ENCODE results near the gene TRIOBP. TPM values are rescaled to one million over a fixed set of nuclear protein-coding genes. Genes with fewer than 3 reads are reported as not detected.

The TRIOBP gene
- total and polyA plus RNA-seq, 2 donors (not counting 1 experiment from before 2014, with no cell fraction given) = 32.9 to 131 TPM

GRCh38 chr22:37790234-37790633, 93.4 kb downstream of the TRIOBP start:
- no peak for DNase-seq (ENCODE audit: low read depth in 2 of 2)
- H3K27me3 ChIP-seq (ENCODE audit: control insufficient read depth, insufficient read depth, low read length) = no peaks in the 10 kb centered on the region
- H3K79me2 ChIP-seq (ENCODE audit: control insufficient read depth, insufficient read depth, low read length) = no peaks in the 10 kb centered on the region
- no peak overlapping the region for H3K4me2 ChIP-seq (ENCODE audit: extremely low read depth, insufficient read depth, low read length)
- no peaks in the 10 kb centered on the region for H4K20me1 ChIP-seq (ENCODE audit: control insufficient read depth, extremely low read depth, insufficient read depth, low read length)
- no peaks in the 10 kb centered on the region for H3K9me3 ChIP-seq (ENCODE audit: control insufficient read depth, insufficient read depth, low read depth, low read length)
- H3K9ac ChIP-seq (ENCODE audit: insufficient read depth, low read length) = no peak overlapping the region
- H3K36me3 ChIP-seq (ENCODE audit: control insufficient read depth, insufficient read depth, low read length) = no peaks in the 10 kb centered on the region
- no peak overlapping the region for H2AFZ ChIP-seq (ENCODE audit: low read length)
- no peak overlapping the region for H3K27ac ChIP-seq (ENCODE audit: insufficient read depth, low read length)
- no peaks in the 10 kb centered on the region for H3K4me1 ChIP-seq (ENCODE audit: control insufficient read depth, extremely low read depth, insufficient read depth, low read length)
- no peak overlapping the region for H3K4me3 ChIP-seq (replicated peaks in 1 of 4; ENCODE audit: control extremely low read depth in 1 of 4, insufficient read depth in 1 of 4, low read depth in 3 of 4, low read length in 4 of 4)
- TF ChIP-seq EZH2 (IDR thresholded peaks at IDR 0.05; ENCODE audit: low read length, missing control alignments) = no peak
- TF ChIP-seq, protein P1, sequence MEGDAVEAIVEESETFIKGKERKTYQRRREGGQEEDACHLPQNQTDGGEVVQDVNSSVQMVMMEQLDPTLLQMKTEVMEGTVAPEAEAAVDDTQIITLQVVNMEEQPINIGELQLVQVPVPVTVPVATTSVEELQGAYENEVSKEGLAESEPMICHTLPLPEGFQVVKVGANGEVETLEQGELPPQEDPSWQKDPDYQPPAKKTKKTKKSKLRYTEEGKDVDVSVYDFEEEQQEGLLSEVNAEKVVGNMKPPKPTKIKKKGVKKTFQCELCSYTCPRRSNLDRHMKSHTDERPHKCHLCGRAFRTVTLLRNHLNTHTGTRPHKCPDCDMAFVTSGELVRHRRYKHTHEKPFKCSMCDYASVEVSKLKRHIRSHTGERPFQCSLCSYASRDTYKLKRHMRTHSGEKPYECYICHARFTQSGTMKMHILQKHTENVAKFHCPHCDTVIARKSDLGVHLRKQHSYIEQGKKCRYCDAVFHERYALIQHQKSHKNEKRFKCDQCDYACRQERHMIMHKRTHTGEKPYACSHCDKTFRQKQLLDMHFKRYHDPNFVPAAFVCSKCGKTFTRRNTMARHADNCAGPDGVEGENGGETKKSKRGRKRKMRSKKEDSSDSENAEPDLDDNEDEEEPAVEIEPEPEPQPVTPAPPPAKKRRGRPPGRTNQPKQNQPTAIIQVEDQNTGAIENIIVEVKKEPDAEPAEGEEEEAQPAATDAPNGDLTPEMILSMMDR (conservative IDR thresholded peaks at IDR 0.05 in 1 of 2, IDR thresholded peaks at IDR 0.05 in 1 of 2; ENCODE audit: low read depth in 1 of 2, low read length in 2 of 2) = no peak

DNA sequence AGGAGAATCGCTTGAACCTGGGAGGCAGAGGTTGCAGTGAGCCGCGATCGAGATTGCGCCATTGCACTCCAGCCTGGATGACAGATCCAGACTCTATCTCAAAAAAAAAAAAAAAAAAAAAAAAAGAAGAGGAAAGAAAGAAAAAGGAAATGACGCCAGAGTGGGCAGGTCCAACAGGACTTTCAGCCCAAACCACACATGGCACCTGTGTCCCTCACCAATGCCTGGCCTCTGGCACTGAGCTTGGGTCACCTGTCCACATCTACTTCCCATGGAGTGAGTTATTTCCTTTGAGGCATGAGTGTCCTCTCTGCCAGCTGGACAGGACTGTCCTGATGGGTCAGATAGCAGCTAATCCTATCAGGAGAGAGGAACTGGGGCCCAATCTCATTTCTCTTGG, 95.6 kb downstream of the TRIOBP start:
- no peak for TF ChIP-seq EZH2 (IDR thresholded peaks at IDR 0.05; ENCODE audit: low read length, missing control alignments)
- TF ChIP-seq, protein P1 (conservative IDR thresholded peaks at IDR 0.05 in 1 of 2, IDR thresholded peaks at IDR 0.05 in 1 of 2; ENCODE audit: low read depth in 1 of 2, low read length in 2 of 2) = no peak

GRCh38 chr22:37794376-37794775, 97.5 kb downstream of the TRIOBP start:
- no peaks in the 10 kb centered on the region for H3K9me3 ChIP-seq (ENCODE audit: control insufficient read depth, insufficient read depth, low read depth, low read length)
- DNase-seq (ENCODE audit: low read depth in 2 of 2) = no peak
- no peaks in the 10 kb centered on the region for H4K20me1 ChIP-seq (ENCODE audit: control insufficient read depth, extremely low read depth, insufficient read depth, low read length)
- H3K27me3 ChIP-seq (ENCODE audit: control insufficient read depth, insufficient read depth, low read length) = no peaks in the 10 kb centered on the region
- H2AFZ ChIP-seq (ENCODE audit: low read length) = no peak overlapping the region
- no peaks in the 10 kb centered on the region for H3K79me2 ChIP-seq (ENCODE audit: control insufficient read depth, insufficient read depth, low read length)
- H3K4me2 ChIP-seq (ENCODE audit: extremely low read depth, insufficient read depth, low read length) = no peak overlapping the region
- no peak for TF ChIP-seq EZH2 (IDR thresholded peaks at IDR 0.05; ENCODE audit: low read length, missing control alignments)
- TF ChIP-seq, protein P1 (conservative IDR thresholded peaks at IDR 0.05 in 1 of 2, IDR thresholded peaks at IDR 0.05 in 1 of 2; ENCODE audit: low read depth in 1 of 2, low read length in 2 of 2) = no peak
- no peak overlapping the region for H3K4me3 ChIP-seq (replicated peaks in 1 of 4; ENCODE audit: control extremely low read depth in 1 of 4, insufficient read depth in 1 of 4, low read depth in 3 of 4, low read length in 4 of 4)
- no peaks in the 10 kb centered on the region for H3K36me3 ChIP-seq (ENCODE audit: control insufficient read depth, insufficient read depth, low read length)
- no peak overlapping the region for H3K27ac ChIP-seq (ENCODE audit: insufficient read depth, low read length)
- H3K4me1 ChIP-seq (ENCODE audit: control insufficient read depth, extremely low read depth, insufficient read depth, low read length) = no peaks in the 10 kb centered on the region
- no peak overlapping the region for H3K9ac ChIP-seq (ENCODE audit: insufficient read depth, low read length)

More for the DNA sequence above, 95.6 kb downstream of the TRIOBP start:
- Histone ChIP-seq H3K4me2 (ENCODE audit: extremely low read depth, insufficient read depth, low read length) (no peak overlapping the region), H3K27me3 (ENCODE audit: control insufficient read depth, insufficient read depth, low read length) (no peaks in the 10 kb centered on the region), H3K9me3 (ENCODE audit: control insufficient read depth, insufficient read depth, low read depth, low read length) (no peaks in the 10 kb centered on the region), H3K27ac (ENCODE audit: insufficient read depth, low read length) (no peak overlapping the region), H2AFZ (ENCODE audit: low read length) (no peak overlapping the region), H3K36me3 (ENCODE audit: control insufficient read depth, insufficient read depth, low read length) (no peaks in the 10 kb centered on the region), H3K4me1 (ENCODE audit: control insufficient read depth, extremely low read depth, insufficient read depth, low read length) (no peaks in the 10 kb centered on the region), H4K20me1 (ENCODE audit: control insufficient read depth, extremely low read depth, insufficient read depth, low read length) (no peaks in the 10 kb centered on the region), H3K9ac (ENCODE audit: insufficient read depth, low read length) (no peak overlapping the region), H3K4me3 (replicated peaks in 1 of 4; ENCODE audit: control extremely low read depth in 1 of 4, insufficient read depth in 1 of 4, low read depth in 3 of 4, low read length in 4 of 4) (no peak overlapping the region), H3K79me2 (ENCODE audit: control insufficient read depth, insufficient read depth, low read length) (no peaks in the 10 kb centered on the region)
- no peak for DNase-seq (ENCODE audit: low read depth in 2 of 2)
